Measurements from ENCODE around the gene EHMT2. TPM values are rescaled to one million over a fixed set of nuclear protein-coding genes. Genes with fewer than 3 reads are reported as not detected.
A peak's percentile ranks its signal among the peaks of the same experiment; 100 is the strongest.

Gene EHMT2
- total RNA-seq, 2 donors from 2014 or later, result 113 to 121 TPM

GRCh38 chr6:31878726-31879125 is 18.8 kb downstream of the EHMT2 start, which contains the start of gene SLC44A4:
TSS of gene SLC44A4 (minus strand) at chr6:31878997. CDS start at chr6:31878980, 17 bp downstream.
- Histone ChIP-seq H3K9ac (ENCODE audit: extremely low read depth, low read length, poor library complexity, severe bottlenecking) (no peak within 1 kb of the TSS), H3K27me3 (ENCODE audit: control insufficient read depth, insufficient read depth, low read length, poor library complexity, severe bottlenecking) (no peaks in the 10 kb centered on the region), H3K4me3 (ENCODE audit: low read length) (no peak within 1 kb of the TSS), H3K36me3 (ENCODE audit: control insufficient read depth, insufficient read depth, low read length) (peaks cover 25% of the 10 kb centered on the region), H3K4me1 (ENCODE audit: control insufficient read depth, insufficient read depth, low read length) (no peaks in the 10 kb centered on the region), H3K27ac (ENCODE audit: low read depth, low read length) (no peak within 1 kb of the TSS), H3K9me3 (ENCODE audit: control insufficient read depth, low read length) (no peaks in the 10 kb centered on the region)
- TF ChIP-seq, protein P1, sequence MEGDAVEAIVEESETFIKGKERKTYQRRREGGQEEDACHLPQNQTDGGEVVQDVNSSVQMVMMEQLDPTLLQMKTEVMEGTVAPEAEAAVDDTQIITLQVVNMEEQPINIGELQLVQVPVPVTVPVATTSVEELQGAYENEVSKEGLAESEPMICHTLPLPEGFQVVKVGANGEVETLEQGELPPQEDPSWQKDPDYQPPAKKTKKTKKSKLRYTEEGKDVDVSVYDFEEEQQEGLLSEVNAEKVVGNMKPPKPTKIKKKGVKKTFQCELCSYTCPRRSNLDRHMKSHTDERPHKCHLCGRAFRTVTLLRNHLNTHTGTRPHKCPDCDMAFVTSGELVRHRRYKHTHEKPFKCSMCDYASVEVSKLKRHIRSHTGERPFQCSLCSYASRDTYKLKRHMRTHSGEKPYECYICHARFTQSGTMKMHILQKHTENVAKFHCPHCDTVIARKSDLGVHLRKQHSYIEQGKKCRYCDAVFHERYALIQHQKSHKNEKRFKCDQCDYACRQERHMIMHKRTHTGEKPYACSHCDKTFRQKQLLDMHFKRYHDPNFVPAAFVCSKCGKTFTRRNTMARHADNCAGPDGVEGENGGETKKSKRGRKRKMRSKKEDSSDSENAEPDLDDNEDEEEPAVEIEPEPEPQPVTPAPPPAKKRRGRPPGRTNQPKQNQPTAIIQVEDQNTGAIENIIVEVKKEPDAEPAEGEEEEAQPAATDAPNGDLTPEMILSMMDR (conservative IDR thresholded peaks at IDR 0.05), result no peak
- peaks cover 3% of the 10 kb centered on the region for H3K4me1 Mint-ChIP-seq
- peak; percentile 77 for DNase-seq
- H3K9me3 Mint-ChIP-seq, result no peaks in the 10 kb centered on the region
- peaks cover 38% of the 10 kb centered on the region for H3K36me3 Mint-ChIP-seq (ENCODE audit: low read depth)
- H3K27me3 Mint-ChIP-seq (ENCODE audit: insufficient read depth), result peaks cover 8% of the 10 kb centered on the region
- whole genome bisulfite sequencing, 2 experiments (ENCODE audit: insufficient coverage in 1 of 2, insufficient read length in 1 of 2), result 78 to 80% methylated on average over 3 to 18 of the region's 18 CpGs
- H3K4me3 Mint-ChIP-seq, result no peak within 1 kb of the TSS
- no peak within 1 kb of the TSS for H3K27ac Mint-ChIP-seq

DNA sequence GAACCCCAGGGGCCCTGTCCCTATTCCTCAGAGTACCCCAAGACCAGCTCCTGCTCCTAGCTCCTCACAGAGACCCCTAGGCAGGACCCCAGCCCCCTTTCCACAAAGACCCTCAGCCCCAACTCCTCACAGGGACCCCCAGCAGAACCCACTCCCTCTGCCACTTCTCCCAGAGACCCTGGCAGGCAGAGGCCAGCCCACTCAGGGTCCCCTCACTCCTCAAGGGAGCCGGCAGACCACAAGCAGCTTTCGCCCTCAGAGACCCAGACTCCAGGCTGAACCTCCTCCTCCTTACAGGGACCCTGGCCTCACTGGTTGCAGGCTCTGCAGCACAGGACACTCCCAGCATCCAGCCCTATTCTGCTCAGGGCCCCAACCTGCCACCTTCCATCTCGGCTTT is 19.3 kb downstream of the EHMT2 start:
- Histone ChIP-seq H3K27ac (ENCODE audit: low read depth, low read length) (no peak overlapping the region), H3K27me3 (ENCODE audit: control insufficient read depth, insufficient read depth, low read length, poor library complexity, severe bottlenecking) (no peaks in the 10 kb centered on the region), H3K36me3 (ENCODE audit: control insufficient read depth, insufficient read depth, low read length) (peaks cover 20% of the 10 kb centered on the region), H3K4me3 (ENCODE audit: low read length) (no peak overlapping the region), H3K9ac (ENCODE audit: extremely low read depth, low read length, poor library complexity, severe bottlenecking) (no peak overlapping the region), H3K4me1 (ENCODE audit: control insufficient read depth, insufficient read depth, low read length) (no peaks in the 10 kb centered on the region), H3K9me3 (ENCODE audit: control insufficient read depth, low read length) (no peaks in the 10 kb centered on the region)
- TF ChIP-seq, protein P1 (conservative IDR thresholded peaks at IDR 0.05), result no peak
- H3K4me1 Mint-ChIP-seq, result peaks cover 3% of the 10 kb centered on the region
- no peak overlapping the region for H3K27ac Mint-ChIP-seq
- WGBS, 2 experiments (ENCODE audit: insufficient coverage in 1 of 2, insufficient read length in 1 of 2), result 80 to 86% methylated on average over 2 to 3 of the region's 3 CpGs
- H3K4me3 Mint-ChIP-seq, result no peak overlapping the region
- H3K27me3 Mint-ChIP-seq (ENCODE audit: insufficient read depth), result peaks cover 8% of the 10 kb centered on the region
- no peak for DNase-seq
- peaks cover 34% of the 10 kb centered on the region for H3K36me3 Mint-ChIP-seq (ENCODE audit: low read depth)
- no peaks in the 10 kb centered on the region for H3K9me3 Mint-ChIP-seq

GRCh38 chr6:31877651-31878161 is 19.8 kb downstream of the EHMT2 start:
- no peak overlapping the region for H3K4me3 ChIP-seq (ENCODE audit: low read length)
- TF ChIP-seq, protein P1 (conservative IDR thresholded peaks at IDR 0.05), result no peak
- no peaks in the 10 kb centered on the region for H3K27me3 ChIP-seq (ENCODE audit: control insufficient read depth, insufficient read depth, low read length, poor library complexity, severe bottlenecking)
- 80 to 85% methylated on average over 9 to 10 of the region's 10 CpGs for WGBS, 2 experiments (ENCODE audit: insufficient coverage in 1 of 2, insufficient read length in 1 of 2)
- no peaks in the 10 kb centered on the region for H3K9me3 ChIP-seq (ENCODE audit: control insufficient read depth, low read length)
- Mint-ChIP-seq H3K4me3 (no peak overlapping the region), H3K27me3 (ENCODE audit: insufficient read depth) (peaks cover 8% of the 10 kb centered on the region), H3K36me3 (ENCODE audit: low read depth) (peaks cover 29% of the 10 kb centered on the region), H3K4me1 (peaks cover 3% of the 10 kb centered on the region), H3K27ac (no peak overlapping the region), H3K9me3 (no peaks in the 10 kb centered on the region)
- no peak for DNase-seq
- H3K27ac ChIP-seq (ENCODE audit: low read depth, low read length), result no peak overlapping the region
- H3K36me3 ChIP-seq (ENCODE audit: control insufficient read depth, insufficient read depth, low read length), result peaks cover 16% of the 10 kb centered on the region
- no peak overlapping the region for H3K9ac ChIP-seq (ENCODE audit: extremely low read depth, low read length, poor library complexity, severe bottlenecking)
- no peaks in the 10 kb centered on the region for H3K4me1 ChIP-seq (ENCODE audit: control insufficient read depth, insufficient read depth, low read length)

Data from endodermal cell (in vitro differentiated cells).